Measurements from ENCODE around the gene SCAPER.
"Not testable (repeated sequence)": the region's sequence is repeated elsewhere in the genome, so short reads cannot be mapped to it uniquely, and the experiment has no call there.

SCAPER gene

DNA sequence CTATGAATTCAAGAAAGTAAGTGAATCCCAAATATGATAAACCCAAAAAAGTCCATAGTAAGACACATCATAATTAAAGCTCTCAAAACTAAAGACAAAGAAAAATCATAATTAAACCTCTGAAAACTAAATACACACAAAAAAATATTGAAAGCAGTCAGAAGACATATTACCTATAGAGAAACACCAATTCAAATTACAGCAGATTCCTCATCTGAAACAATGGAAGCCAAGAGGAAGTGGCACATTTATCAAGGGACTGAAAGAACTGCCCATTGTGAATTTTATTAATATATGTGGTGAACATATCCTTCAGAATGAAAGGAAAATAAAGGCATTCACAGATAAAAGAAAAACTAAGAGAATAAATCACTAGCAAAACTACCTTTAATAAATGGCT, 128.2 kb downstream of the SCAPER start:
- DNase-seq = no peak

DNA sequence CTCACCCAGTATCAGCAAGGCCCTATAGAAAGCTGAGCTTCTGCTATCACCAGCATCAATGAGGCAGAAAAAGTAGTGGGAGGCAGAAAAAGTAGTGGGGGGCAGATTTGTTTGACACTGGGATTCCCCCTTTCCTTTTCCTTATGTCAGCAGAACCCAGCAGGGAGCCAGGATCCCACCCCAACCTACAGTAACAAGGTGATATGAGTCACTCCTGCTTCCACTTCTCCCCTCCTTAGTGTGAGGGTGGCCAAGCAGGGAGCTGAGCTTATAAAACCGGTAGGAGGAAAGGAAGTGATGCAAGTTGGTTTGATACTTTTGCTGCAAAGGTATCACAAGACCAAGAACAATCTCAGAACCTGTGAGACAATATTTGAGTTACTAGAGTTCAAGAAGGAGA, 128.7 kb downstream of the SCAPER start:
- DNase-seq = no peak

- DNase-seq = no peak
Observed at GRCh38 chr15:76773234-76773633, 131.9 kb downstream of the SCAPER start.

DNA sequence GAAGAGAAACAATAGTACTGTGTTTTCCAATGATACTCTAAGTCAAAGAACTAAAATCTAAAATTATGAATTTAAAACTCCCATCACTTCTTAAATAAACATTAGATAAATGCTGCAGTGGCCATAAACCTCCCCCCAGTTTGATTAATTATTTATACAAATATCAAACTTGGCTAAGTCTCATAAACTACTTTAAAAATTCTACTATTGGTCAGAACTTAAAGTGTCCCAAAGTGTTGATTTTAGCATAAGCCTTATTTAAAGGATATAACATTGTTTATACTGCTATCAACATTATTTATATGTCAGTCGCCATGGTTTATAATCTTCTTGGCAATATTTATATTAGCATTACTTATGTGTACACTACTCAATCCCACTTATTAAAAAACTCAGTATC, 132.4 kb downstream of the SCAPER start:
- no peak for DNase-seq

GRCh38 chr15:76764004-76764403, 141.1 kb downstream of the SCAPER start:
- no peak for DNase-seq

DNA sequence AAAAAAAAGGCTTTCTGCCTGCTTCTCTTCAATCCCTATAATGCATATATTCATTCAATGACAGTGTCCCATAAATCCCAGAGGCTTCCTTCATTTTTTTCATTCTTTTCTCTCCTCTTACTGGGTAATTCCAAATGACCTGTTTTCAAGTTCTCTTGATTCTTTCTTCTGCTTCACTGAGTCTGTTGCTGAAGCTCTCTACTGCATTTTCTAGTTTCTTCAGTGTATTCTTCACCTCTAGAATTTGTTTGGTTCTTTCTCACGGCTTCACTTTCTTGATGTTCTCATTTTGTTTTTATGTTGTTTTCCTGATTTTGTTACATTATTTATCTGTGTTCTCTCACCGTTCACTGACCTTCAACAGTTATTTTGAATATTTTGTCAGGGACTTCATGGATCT, 141.6 kb downstream of the SCAPER start:
- no peak for DNase-seq

GRCh38 chr15:76756381-76756780, 148.8 kb downstream of the SCAPER start:
- DNase-seq = no peak

GRCh38 chr15:76753771-76754170, 151.4 kb downstream of the SCAPER start:
- DNase-seq = no peak

DNA sequence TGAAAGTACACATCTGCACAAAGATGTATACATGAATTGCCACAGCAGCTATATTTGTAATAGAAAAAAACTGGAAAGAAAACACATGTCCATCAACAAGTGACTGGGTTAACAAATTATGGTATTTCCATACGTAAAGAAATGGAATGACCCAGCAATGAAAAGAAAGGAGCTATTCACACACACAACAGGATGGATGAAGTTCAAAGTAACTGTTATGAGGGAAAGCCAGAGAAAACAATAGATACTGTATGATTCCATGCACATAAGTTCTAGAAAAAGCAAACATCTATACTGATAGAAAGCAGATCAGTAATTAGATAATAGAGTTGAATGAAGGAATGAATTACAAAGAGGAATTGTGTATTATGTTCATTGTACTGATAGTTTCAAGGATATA, 152.0 kb downstream of the SCAPER start:
- DNase-seq = no peak

- DNase-seq = no peak
Observed at GRCh38 chr15:76752549-76752948, 152.6 kb downstream of the SCAPER start.

GRCh38 chr15:76737573-76737972, 167.6 kb downstream of the SCAPER start:
- DNase-seq = no peak

- DNase-seq = not testable (repeated sequence)
Observed at GRCh38 chr15:76732321-76732720, 172.8 kb downstream of the SCAPER start.

DNA sequence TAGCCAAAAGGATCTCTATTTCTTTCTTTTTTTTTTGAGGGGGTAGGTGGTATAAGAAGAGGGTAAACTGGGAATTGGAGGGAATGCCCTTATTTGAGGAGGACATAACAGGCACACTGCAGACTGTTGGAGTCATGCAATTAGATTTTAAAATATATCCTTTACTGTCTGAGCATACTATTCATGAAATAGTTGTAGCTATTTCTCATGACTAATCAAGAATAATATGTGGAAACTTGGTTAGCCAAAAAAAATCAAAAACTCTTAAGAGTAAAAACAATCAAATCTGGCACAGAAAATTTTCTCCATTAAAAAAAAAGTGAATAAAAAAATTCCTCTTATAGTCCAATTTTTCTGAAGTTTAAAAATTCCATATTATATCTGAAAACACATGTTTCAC, 174.9 kb downstream of the SCAPER start:
- DNase-seq = no peak

GRCh38 chr15:76718863-76719262, 186.3 kb downstream of the SCAPER start:
- no peak for DNase-seq

DNA sequence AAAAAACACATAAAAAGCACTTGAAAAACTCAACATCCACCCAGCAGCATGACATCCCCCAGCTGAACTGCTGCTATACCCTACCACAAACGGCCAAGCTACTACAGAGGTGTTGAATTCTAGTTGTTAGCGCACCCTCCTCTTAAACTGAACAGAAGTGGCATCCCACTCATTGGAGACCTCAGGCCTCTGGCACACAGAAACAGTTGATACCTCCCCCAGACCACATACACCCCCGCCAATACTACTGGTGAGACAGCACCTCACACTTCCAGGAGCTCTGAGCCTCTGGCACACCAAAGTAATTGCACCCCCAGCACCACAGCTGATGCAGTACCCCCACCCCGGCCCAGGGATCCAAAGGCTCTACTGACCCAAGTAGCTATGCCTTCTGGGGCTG, 190.2 kb downstream of the SCAPER start:
- no peak for DNase-seq

- no peak for DNase-seq
Observed at GRCh38 chr15:76711351-76711827, 193.8 kb downstream of the SCAPER start.

- not testable (repeated sequence) for DNase-seq
Observed at GRCh38 chr15:76704032-76704431, 201.1 kb downstream of the SCAPER start.

DNA sequence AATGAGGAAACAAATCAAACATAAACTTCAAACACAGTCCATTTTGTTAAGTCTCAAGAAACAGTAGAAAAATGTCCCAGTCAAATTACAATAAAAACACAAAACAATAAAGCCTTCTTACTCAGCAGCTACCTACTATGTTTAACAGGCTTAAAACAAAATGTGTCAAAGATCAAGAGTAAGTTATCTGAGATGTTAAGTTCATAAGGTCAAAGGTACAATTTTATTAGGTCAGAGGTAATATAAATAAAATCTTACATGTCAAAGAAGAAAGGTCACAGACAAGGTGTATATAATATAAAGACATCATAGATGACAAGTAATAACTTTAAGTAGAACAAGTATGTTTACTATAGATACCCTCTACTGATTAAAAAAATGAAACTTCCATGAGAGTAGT, 208.3 kb downstream of the SCAPER start:
- no peak for DNase-seq

DNA sequence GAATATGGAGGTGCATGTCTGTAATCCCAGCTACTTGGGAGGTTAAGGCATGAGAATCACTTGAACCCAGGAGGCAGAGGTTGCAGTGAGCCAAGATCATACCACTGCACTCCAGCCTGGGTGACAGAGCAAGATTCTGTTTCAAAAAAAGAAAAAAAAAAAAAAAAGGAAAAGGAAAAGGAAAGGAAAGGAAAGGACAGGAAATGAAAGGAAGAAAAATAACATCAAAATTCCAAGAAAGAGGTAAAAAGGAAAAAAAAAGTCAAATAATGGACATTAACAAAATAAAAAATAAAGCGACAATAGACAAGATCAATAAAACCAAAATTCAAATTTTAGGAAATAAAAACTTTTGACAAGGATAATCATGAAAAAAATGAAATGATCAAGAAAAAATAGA, 212.6 kb downstream of the SCAPER start:
- not testable (repeated sequence) for DNase-seq

- DNase-seq = not testable (repeated sequence)
Observed at GRCh38 chr15:76687592-76687991, 217.5 kb downstream of the SCAPER start.

GRCh38 chr15:76684002-76684401, 221.1 kb downstream of the SCAPER start:
- no peak for DNase-seq

DNA sequence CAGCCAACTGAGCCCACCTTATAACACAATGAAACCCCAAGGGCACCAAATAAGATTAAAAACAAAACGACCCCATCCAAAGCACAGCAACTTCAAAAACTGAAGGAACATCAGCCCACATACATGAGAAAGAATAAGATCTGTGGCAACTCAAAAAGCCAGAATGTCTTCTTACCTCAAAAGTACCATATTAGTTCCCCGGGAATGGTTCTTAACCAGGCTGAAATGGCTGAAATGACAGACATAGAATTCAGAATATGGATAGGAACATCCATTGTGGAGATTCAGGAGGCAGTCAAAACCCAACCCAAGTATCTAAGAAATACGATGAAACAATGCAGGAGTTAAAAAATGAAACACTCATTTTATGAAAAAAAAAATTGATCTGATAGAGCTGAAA, 222.3 kb downstream of the SCAPER start:
- no peak for DNase-seq

GRCh38 chr15:76682259-76682658, 222.9 kb downstream of the SCAPER start:
- no peak for DNase-seq

GRCh38 chr15:76678766-76679165, 226.4 kb downstream of the SCAPER start:
- DNase-seq = no peak

Measured in nucleus accumbens (tissue), 56 donors.